Measurements from ENCODE around the gene CMIP. TPM values are rescaled to one million over a fixed set of nuclear protein-coding genes. Genes with fewer than 3 reads are reported as not detected.
A peak's percentile ranks its signal among the peaks of the same experiment; 100 is the strongest.

Gene CMIP
- polyA plus RNA-seq, 1 of the 3 experiments (the other 2 are of a cell fraction), result 5.4 TPM

DNA sequence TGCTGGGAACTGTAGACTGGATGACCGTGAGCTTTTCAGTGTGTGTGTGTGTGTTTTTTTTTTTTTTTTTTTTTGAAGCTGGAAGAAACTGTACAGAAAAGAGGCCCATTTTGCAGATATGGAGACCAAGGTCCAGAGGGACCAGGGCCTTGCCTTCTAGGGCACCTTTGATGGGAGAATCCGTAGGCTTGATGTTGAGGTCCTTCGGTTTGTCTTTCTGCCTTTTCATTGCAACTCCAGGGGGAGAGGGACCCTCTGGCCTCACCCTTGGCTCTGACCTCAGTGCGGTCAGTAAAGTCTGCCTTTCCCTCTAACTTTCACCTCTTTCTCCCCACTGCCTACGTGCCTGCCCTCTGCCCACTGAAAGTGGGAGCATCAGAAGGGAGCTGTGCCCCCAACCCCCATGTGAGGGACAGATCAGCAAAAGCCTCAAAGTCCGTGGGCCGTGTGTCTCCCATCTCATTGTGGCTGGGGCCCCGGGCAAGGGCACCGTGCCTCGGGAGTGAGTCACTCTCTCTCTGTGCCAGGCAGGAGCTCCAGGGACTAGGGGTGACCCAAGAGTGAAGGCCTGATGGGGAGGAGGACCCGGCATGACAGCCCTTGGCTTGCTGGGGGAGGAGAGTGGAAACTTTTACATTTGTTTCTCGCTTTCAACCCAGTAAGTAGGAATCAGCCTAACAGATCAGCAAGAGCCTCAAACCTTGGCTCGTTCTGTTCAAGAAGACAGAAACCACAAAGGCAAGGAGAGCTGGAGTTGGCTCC lies 123.6 kb downstream of the CMIP start:
- Histone ChIP-seq H3K27ac (ENCODE audit: low read depth in 2 of 2, low read length in 1 of 2) (peak overlapping the region in 1 of 2 experiments; percentile 65; a peak in 2 of 4 replicates), H3K27me3 (ENCODE audit: insufficient read depth) (no peaks in the 10 kb centered on the region), H3F3A (replicated peaks; ENCODE audit: insufficient read depth) (peaks cover 5% of the 10 kb centered on the region), H3K9ac (no peak overlapping the region), H3K36me3 (replicated peaks in 1 of 2; ENCODE audit: control insufficient read depth in 1 of 2, insufficient read depth in 2 of 2, low read length in 1 of 2) (no peaks in the 10 kb centered on the region), H3K9me2 (no peaks in the 10 kb centered on the region), H3K4me2 (peak overlapping the region; percentile 68), H3K4me3 (ENCODE audit: low read depth in 2 of 2, low read length in 1 of 2) (no peak overlapping the region), H4K20me1 (ENCODE audit: insufficient read depth) (peaks cover 6% of the 10 kb centered on the region; the same call in 1 of the 2 replicates), H3K4me1 (ENCODE audit: control insufficient read depth in 1 of 2, insufficient read depth in 2 of 2, low read depth in 1 of 2, low read length in 1 of 2) (peaks cover 5 to 8% of the 10 kb centered on the region in 2 experiments; a peak in 2 of 4 replicates), H3K79me2 (ENCODE audit: insufficient read depth) (peaks cover 20% of the 10 kb centered on the region; the same call in 1 of the 2 replicates), H2AFZ (ENCODE audit: low read depth) (no peak overlapping the region), H3K9me3 (no peaks in the 10 kb centered on the region)
- TF ChIP-seq FOSL2 (IDR thresholded peaks at IDR 0.05; ENCODE audit: borderline replicate concordance, low read depth) (peak; percentile 82), EP300 (IDR thresholded peaks at IDR 0.05; ENCODE audit: borderline replicate concordance in 1 of 2, low read depth in 1 of 2, low read length in 1 of 2) (peak in 1 of 2 experiments; percentile 47; a peak in 1 of 4 replicates), NFIC (IDR thresholded peaks at IDR 0.05; ENCODE audit: borderline replicate concordance) (peak; percentile 74), JUND (IDR thresholded peaks at IDR 0.05) (peak; percentile 81), TEAD4 (IDR thresholded peaks at IDR 0.05; ENCODE audit: borderline replicate concordance, insufficient read depth) (no peak), SIN3A (IDR thresholded peaks at IDR 0.05; ENCODE audit: borderline replicate concordance, low read depth, low read length) (no peak), TCF12 (IDR thresholded peaks at IDR 0.05) (peak; percentile 60; the same call in 1 of the 2 replicates), TAF1 (IDR thresholded peaks at IDR 0.05; ENCODE audit: borderline replicate concordance, low read depth, low read length) (no peak), MEF2A (IDR thresholded peaks at IDR 0.05; ENCODE audit: borderline replicate concordance, low read depth) (no peak; the same call in 1 of the 2 replicates), NRF1 (IDR thresholded peaks at IDR 0.05; ENCODE audit: low read depth, low read length) (no peak)
- TF ChIP-seq, protein P1, sequence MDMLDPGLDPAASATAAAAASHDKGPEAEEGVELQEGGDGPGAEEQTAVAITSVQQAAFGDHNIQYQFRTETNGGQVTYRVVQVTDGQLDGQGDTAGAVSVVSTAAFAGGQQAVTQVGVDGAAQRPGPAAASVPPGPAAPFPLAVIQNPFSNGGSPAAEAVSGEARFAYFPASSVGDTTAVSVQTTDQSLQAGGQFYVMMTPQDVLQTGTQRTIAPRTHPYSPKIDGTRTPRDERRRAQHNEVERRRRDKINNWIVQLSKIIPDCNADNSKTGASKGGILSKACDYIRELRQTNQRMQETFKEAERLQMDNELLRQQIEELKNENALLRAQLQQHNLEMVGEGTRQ (IDR thresholded peaks at IDR 0.05; ENCODE audit: borderline replicate concordance, low read depth, low read length), result no peak
- TF ChIP-seq, protein P2, sequence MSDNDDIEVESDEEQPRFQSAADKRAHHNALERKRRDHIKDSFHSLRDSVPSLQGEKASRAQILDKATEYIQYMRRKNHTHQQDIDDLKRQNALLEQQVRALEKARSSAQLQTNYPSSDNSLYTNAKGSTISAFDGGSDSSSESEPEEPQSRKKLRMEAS (IDR thresholded peaks at IDR 0.05; ENCODE audit: low read depth), result peak; percentile 76
- TF ChIP-seq, protein P3, sequence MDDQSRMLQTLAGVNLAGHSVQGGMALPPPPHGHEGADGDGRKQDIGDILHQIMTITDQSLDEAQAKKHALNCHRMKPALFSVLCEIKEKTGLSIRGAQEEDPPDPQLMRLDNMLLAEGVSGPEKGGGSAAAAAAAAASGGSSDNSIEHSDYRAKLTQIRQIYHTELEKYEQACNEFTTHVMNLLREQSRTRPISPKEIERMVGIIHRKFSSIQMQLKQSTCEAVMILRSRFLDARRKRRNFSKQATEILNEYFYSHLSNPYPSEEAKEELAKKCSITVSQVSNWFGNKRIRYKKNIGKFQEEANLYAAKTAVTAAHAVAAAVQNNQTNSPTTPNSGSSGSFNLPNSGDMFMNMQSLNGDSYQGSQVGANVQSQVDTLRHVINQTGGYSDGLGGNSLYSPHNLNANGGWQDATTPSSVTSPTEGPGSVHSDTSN (IDR thresholded peaks at IDR 0.05), result peak; percentile 24; the same call in 1 of the 2 replicates
- CTCF ChIA-PET, result interaction anchor here (0.7 kb wide), 1 partner anchor 9 kb away, joined by 3 read pairs; no protein-coding TSS in a partner anchor
- POLR2A ChIA-PET, result interaction anchor here (0.9 kb wide), 1 partner anchor 12 kb away, joined by 3 read pairs; no protein-coding TSS in a partner anchor
- 32% methylated on average over 12 of the region's 13 CpGs for WGBS (ENCODE audit: low lambda C conversion rate)
- no peak for DNase-seq

DNA sequence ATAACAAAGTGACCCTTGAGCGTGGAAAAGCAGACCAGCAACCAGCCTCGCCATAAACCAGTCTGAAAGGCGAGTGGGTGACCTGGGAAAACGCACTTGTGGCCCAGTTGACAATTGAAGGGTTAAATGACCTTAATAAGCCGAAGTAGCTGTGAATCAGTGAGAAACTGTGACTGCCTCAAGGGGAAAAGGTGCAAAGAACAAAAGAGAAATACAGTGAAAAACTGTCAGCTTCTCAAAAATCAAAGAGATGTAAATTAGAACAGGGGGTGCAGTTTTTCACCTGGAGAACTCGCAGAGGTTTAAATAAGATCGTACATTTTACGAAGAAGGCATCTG lies 124.1 kb downstream of the CMIP start:
- no peak for DNase-seq
- Histone ChIP-seq H3K9me2 (no peaks in the 10 kb centered on the region), H3K9ac (no peak overlapping the region), H3K4me3 (ENCODE audit: low read depth in 2 of 2, low read length in 1 of 2) (no peak overlapping the region), H3K4me2 (peak overlapping the region; percentile 68), H2AFZ (ENCODE audit: low read depth) (no peak overlapping the region), H3F3A (replicated peaks; ENCODE audit: insufficient read depth) (peaks cover 5% of the 10 kb centered on the region), H3K79me2 (ENCODE audit: insufficient read depth) (peaks cover 20% of the 10 kb centered on the region; the same call in 1 of the 2 replicates), H3K27me3 (ENCODE audit: insufficient read depth) (no peaks in the 10 kb centered on the region), H3K36me3 (replicated peaks in 1 of 2; ENCODE audit: control insufficient read depth in 1 of 2, insufficient read depth in 2 of 2, low read length in 1 of 2) (no peaks in the 10 kb centered on the region), H3K4me1 (ENCODE audit: control insufficient read depth in 1 of 2, insufficient read depth in 2 of 2, low read depth in 1 of 2, low read length in 1 of 2) (peaks cover 5 to 8% of the 10 kb centered on the region in 2 experiments; a peak in 2 of 4 replicates), H3K27ac (ENCODE audit: low read depth in 2 of 2, low read length in 1 of 2) (peak overlapping the region in 1 of 2 experiments; percentile 65; a peak in 2 of 4 replicates), H3K9me3 (no peaks in the 10 kb centered on the region), H4K20me1 (ENCODE audit: insufficient read depth) (peaks cover 3% of the 10 kb centered on the region; the same call in 1 of the 2 replicates)
- CTCF ChIA-PET, result interaction anchor here (0.7 kb wide), 1 partner anchor 10 kb away, joined by 3 read pairs; no protein-coding TSS in a partner anchor
- 79% methylated on average over 8 of the region's 8 CpGs for WGBS (ENCODE audit: low lambda C conversion rate)
- POLR2A ChIA-PET, result no interaction called here
- TF ChIP-seq RFX5 (IDR thresholded peaks at IDR 0.05; ENCODE audit: low read length) (no peak), FOXJ3 (CRISPR knock-in tag; IDR thresholded peaks at IDR 0.05) (no peak), RCOR1 (IDR thresholded peaks at IDR 0.05; ENCODE audit: low read length) (no peak), EP300 (IDR thresholded peaks at IDR 0.05; ENCODE audit: borderline replicate concordance in 1 of 2, low read depth in 1 of 2, low read length in 1 of 2) (no peak), POLR2AphosphoS5 (IDR thresholded peaks at IDR 0.05; ENCODE audit: low read depth, low read length) (no peak), TEAD4 (IDR thresholded peaks at IDR 0.05; ENCODE audit: borderline replicate concordance, insufficient read depth) (no peak), EZH2phosphoT487 (IDR thresholded peaks at IDR 0.05; ENCODE audit: borderline replicate concordance, low read depth) (no peak), GATA2 (CRISPR knock-in tag; IDR thresholded peaks at IDR 0.05) (no peak), JUND (IDR thresholded peaks at IDR 0.05) (no peak)
- TF ChIP-seq, protein P4, sequence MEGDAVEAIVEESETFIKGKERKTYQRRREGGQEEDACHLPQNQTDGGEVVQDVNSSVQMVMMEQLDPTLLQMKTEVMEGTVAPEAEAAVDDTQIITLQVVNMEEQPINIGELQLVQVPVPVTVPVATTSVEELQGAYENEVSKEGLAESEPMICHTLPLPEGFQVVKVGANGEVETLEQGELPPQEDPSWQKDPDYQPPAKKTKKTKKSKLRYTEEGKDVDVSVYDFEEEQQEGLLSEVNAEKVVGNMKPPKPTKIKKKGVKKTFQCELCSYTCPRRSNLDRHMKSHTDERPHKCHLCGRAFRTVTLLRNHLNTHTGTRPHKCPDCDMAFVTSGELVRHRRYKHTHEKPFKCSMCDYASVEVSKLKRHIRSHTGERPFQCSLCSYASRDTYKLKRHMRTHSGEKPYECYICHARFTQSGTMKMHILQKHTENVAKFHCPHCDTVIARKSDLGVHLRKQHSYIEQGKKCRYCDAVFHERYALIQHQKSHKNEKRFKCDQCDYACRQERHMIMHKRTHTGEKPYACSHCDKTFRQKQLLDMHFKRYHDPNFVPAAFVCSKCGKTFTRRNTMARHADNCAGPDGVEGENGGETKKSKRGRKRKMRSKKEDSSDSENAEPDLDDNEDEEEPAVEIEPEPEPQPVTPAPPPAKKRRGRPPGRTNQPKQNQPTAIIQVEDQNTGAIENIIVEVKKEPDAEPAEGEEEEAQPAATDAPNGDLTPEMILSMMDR (IDR thresholded peaks at IDR 0.05), result no peak
- TF ChIP-seq, protein P5, sequence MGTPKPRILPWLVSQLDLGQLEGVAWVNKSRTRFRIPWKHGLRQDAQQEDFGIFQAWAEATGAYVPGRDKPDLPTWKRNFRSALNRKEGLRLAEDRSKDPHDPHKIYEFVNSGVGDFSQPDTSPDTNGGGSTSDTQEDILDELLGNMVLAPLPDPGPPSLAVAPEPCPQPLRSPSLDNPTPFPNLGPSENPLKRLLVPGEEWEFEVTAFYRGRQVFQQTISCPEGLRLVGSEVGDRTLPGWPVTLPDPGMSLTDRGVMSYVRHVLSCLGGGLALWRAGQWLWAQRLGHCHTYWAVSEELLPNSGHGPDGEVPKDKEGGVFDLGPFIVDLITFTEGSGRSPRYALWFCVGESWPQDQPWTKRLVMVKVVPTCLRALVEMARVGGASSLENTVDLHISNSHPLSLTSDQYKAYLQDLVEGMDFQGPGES (IDR thresholded peaks at IDR 0.05; ENCODE audit: low read depth, low read length), result no peak

All from SK-N-SH (cell line).